RWPE2 (cell line): ENCODE data around the gene PBX1.

Experiments
- ATAC-seq: fragments of 200-7000 bp; cut with Tn5 transposase; 3 replicates; pipeline ENCODE4 v1.9.1; 2021; ENCODE audit warnings: low read depth
- DNase-seq: peaks from one replicate; pipeline ENCODE4 v3.0.0-alpha.2; 2020; ENCODE audit warnings: low spot score
- H3K27ac ChIP-seq: fragments of 450-650 bp; 2 replicates; pipeline ENCODE4 v1.5.1; 2017; ENCODE audit warnings: mild to moderate bottlenecking; ENCODE audit not compliant: poor library complexity, severe bottlenecking
- H3K27me3 ChIP-seq: fragments of 250-450 bp; sonication (Bioruptor Pico); 2 replicates; pipeline ENCODE4 v1.5.1; 2021; ENCODE audit warnings: mild to moderate bottlenecking, moderate library complexity; ENCODE audit not compliant: insufficient read depth, poor library complexity, severe bottlenecking
- H3K36me3 ChIP-seq: fragments of 250-450 bp; sonication (Bioruptor Pico); 2 replicates; pipeline ENCODE4 v1.5.1; 2020; ENCODE audit warnings: low read depth, mild to moderate bottlenecking, moderate library complexity
- H3K4me1 ChIP-seq: fragments of 250-450 bp; sonication (Bioruptor Pico); 2 replicates; pipeline ENCODE4 v1.5.1; 2021; ENCODE audit warnings: mild to moderate bottlenecking, moderate library complexity; ENCODE audit not compliant: insufficient read depth, poor library complexity, severe bottlenecking
- H3K4me3 ChIP-seq: fragments of 250-450 bp; sonication (Bioruptor Pico); 2 replicates; pipeline ENCODE4 v1.5.1; 2021; ENCODE audit warnings: mild to moderate bottlenecking, moderate library complexity; ENCODE audit not compliant: severe bottlenecking
- H3K9me3 ChIP-seq: fragments of 250-450 bp; sonication (Bioruptor Pico); 2 replicates; pipeline ENCODE4 v1.5.1; 2021; ENCODE audit warnings: mild to moderate bottlenecking, moderate library complexity; ENCODE audit not compliant: severe bottlenecking
- TF ChIP-seq, protein P1 (sequence below): fragments of 450-650 bp; IDR thresholded peaks from one replicate; pipeline ENCODE4 v1.5.1; 2017; ENCODE audit warnings: mild to moderate bottlenecking, moderate library complexity; ENCODE audit not compliant: poor library complexity, severe bottlenecking

Gene PBX1

DNA sequence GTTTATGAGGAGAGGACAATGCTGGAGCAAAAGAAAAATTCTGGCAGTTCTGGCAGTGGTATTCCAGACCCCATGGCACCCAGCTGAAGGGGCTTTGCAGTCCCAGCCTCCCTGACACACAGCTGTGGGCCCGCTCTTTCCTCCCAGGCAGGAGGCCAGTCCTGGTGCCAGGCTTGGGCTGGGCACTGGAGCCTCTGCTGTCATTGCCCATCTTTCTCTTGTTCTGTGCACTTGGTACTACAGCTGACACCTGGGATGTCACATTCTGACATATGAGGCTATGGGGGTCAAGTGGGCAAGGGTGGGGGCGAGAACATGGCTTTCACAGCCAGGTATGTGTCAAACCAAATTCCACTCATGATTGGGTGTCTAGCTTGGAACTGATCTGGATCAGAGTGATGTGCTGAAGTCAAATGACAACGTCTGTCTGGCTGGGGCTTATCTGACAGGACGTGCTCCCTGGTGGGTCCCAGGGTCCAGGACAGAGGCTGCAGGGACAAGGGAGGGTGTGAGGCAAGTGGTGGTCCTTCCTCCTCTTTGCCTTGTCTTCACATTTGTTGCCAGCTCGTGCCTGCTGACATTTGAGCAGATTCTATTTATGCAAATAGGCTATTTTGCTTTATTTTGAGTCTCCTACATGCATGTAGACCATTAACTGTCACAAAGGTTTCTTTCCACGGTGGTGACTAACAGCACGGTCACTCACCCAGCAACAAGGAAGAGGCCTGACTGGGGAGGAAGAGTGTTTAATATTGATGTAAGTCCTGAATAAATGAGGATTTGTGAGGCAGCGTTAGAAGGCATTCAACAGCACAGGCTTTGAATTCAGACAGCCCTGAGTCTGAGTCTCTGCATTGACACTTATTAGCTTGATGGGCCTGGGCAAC lies 336.3 kb downstream of the PBX1 start:
- Histone ChIP-seq H3K4me1 (no peaks in the 10 kb centered on the region), H3K27me3 (no peaks in the 10 kb centered on the region), H3K36me3 (no peaks in the 10 kb centered on the region), H3K27ac (no peak overlapping the region), H3K9me3 (no peaks in the 10 kb centered on the region), H3K4me3 (no peak overlapping the region)
- no peak for DNase-seq
- TF ChIP-seq, protein P1, sequence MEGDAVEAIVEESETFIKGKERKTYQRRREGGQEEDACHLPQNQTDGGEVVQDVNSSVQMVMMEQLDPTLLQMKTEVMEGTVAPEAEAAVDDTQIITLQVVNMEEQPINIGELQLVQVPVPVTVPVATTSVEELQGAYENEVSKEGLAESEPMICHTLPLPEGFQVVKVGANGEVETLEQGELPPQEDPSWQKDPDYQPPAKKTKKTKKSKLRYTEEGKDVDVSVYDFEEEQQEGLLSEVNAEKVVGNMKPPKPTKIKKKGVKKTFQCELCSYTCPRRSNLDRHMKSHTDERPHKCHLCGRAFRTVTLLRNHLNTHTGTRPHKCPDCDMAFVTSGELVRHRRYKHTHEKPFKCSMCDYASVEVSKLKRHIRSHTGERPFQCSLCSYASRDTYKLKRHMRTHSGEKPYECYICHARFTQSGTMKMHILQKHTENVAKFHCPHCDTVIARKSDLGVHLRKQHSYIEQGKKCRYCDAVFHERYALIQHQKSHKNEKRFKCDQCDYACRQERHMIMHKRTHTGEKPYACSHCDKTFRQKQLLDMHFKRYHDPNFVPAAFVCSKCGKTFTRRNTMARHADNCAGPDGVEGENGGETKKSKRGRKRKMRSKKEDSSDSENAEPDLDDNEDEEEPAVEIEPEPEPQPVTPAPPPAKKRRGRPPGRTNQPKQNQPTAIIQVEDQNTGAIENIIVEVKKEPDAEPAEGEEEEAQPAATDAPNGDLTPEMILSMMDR, result no peak
- no peak for ATAC-seq

DNA sequence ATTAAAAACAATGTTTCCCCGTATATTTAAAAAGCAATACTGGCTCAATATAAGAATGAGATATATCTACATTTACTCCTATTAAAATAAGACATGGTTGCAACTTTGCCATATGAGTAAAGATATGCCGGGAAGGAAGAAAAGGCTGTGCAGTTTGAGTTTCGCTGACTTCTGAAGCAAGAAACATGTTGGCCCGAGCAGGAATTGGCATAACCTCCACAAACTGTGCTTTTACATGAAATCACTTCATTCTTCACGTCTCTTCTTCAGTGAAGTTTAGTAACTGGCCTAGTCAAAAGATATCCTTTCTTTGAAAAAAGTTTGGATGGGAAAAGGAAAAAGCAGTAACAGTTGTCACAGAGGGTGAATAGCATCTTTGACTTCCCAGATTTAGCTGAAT lies 342.0 kb downstream of the PBX1 start:
- Histone ChIP-seq H3K4me3 (no peak overlapping the region), H3K4me1 (no peaks in the 10 kb centered on the region), H3K36me3 (no peaks in the 10 kb centered on the region), H3K27ac (no peak overlapping the region), H3K9me3 (no peaks in the 10 kb centered on the region), H3K27me3 (no peaks in the 10 kb centered on the region)
- DNase-seq (no peak), ATAC-seq (no peak)
- TF ChIP-seq, protein P1, result no peak
